K562 (cell line): ENCODE results near the gene EMD. TPM values are rescaled to one million over a fixed set of nuclear protein-coding genes. Genes with fewer than 3 reads are reported as not detected.

Experiments used
- CBFA2T3 ChIP-seq: fragments of 450-650 bp; IDR thresholded peaks from 2 replicates; pipeline ENCODE4 v1.6.1; 2017
- GABPB2 ChIP-seq: fragments of 250-450 bp; sonication (Bioruptor Pico); conservative IDR thresholded peaks from 2 replicates; pipeline ENCODE4 v1.5.1; 2021; ENCODE audit warnings: mild to moderate bottlenecking
- KLF10 ChIP-seq: fragments of 250-450 bp; sonication (Bioruptor Pico); IDR thresholded peaks from 2 replicates; pipeline ENCODE4 v1.6.1; 2021; ENCODE audit warnings: matching md5 sums
- MEF2A ChIP-seq: IDR thresholded peaks from 2 replicates; pipeline ENCODE4 v1.6.1; 2011; ENCODE audit warnings: low read depth, mild to moderate bottlenecking, low read length, moderate library complexity; ENCODE audit not compliant: control insufficient read depth
- PTRF ChIP-seq: fragments of 450-650 bp; IDR thresholded peaks from 2 replicates; pipeline ENCODE4 v1.6.1; 2016; ENCODE audit warnings: mild to moderate bottlenecking, missing genetic modification characterization, missing compliant biosample characterization
- RBM22 ChIP-seq: fragments of 200-400 bp; formaldehyde crosslinking; IDR thresholded peaks from 2 replicates; pipeline ENCODE4 v1.6.1; 2018; ENCODE audit warnings: low read length, low read depth; ENCODE audit not compliant: poor library complexity, severe bottlenecking
- RHOXF2B ChIP-seq: fragments of 250-450 bp; sonication (Bioruptor Pico); conservative IDR thresholded peaks from 2 replicates; pipeline ENCODE4 v1.5.1; 2021
- SIRT6 ChIP-seq: IDR thresholded peaks from one replicate; pipeline ENCODE4 v1.6.1; 2012; ENCODE audit warnings: low read depth, mild to moderate bottlenecking, control low read depth, inconsistent platforms, low read length, moderate library complexity
- SMC3 ChIP-seq: conservative IDR thresholded peaks from 2 replicates; pipeline ENCODE4 v1.6.1; 2011; ENCODE audit warnings: low read depth, low read length, improper control_type of control experiment; ENCODE audit not compliant: insufficient read depth
- TRIM24 ChIP-seq, 2 experiments: fragments of 450-650 bp; IDR thresholded peaks; 2 replicates each; pipeline ENCODE4 v1.6.1; 2016
- ZBED1 ChIP-seq: IDR thresholded peaks from 2 replicates; pipeline ENCODE4 v1.6.1; 2014
- ZNF41 ChIP-seq: fragments of 250-450 bp; sonication (Bioruptor Pico); conservative IDR thresholded peaks from 2 replicates; pipeline ENCODE4 v1.4.0; 2020; ENCODE audit warnings: mild to moderate bottlenecking
- ZNF583 ChIP-seq: fragments of 250-450 bp; sonication (Bioruptor Pico); IDR thresholded peaks from 2 replicates; pipeline ENCODE4 v1.4.0; 2020
- ZNF695 ChIP-seq: fragments of 450-650 bp; formaldehyde crosslinking; IDR thresholded peaks from 2 replicates; pipeline ENCODE4 v1.4.0; 2020; ENCODE audit warnings: mild to moderate bottlenecking, moderate library complexity
- polyA plus RNA-seq, 8 experiments: library from polyadenylated mRNA; depleted of rRNA in 4 of 8; stranded (reverse) in 5 of 8; unstranded in 3 of 8; fragments of >200 nt; fragmentation: Nextera tagmentation in 2 of 8; fragmentation: Illumina TruSeq in 1 of 8; extraction: Ambion mirVana in 2 of 8; extraction: Trizol in 1 of 8; gene quantifications; 2 replicates each; pipeline versions ENCODE4 v1.2.1 to v1.2.3, GENCODE V29; 2011 to 2014; ENCODE audit warnings: inconsistent platforms in 1 of 8, missing spikeins in 1 of 8
- total RNA-seq, 7 experiments: library from RNA; depleted of rRNA in 6 of 7; stranded (reverse); fragments of >200 nt in 6 of 7; fragmentation: Illumina TruSeq in 2 of 7; extraction: Trizol in 2 of 7; gene quantifications; 2 replicates each; pipeline versions ENCODE4 v1.2.1 to v1.2.3, GENCODE V29; 2011 to 2021; ENCODE audit warnings: low replicate concordance in 1 of 7
- TF ChIP-seq, protein P1 (sequence below): sonication (generic); formaldehyde crosslinking; IDR thresholded peaks from 2 replicates; pipeline ENCODE4 v1.8.0; 2022; ENCODE audit warnings: mild to moderate bottlenecking, missing genetic modification reagents
- TF ChIP-seq, protein P2 (sequence below), 2 experiments: IDR thresholded peaks in 1 of 2; conservative IDR thresholded peaks in 1 of 2; 2 replicates each; pipeline ENCODE4 v1.6.1; 2016; ENCODE audit warnings: low read depth in 2 of 2, mild to moderate bottlenecking in 1 of 2, missing compliant biosample characterization in 1 of 2, missing genetic modification characterization in 1 of 2, moderate library complexity in 1 of 2
- TF ChIP-seq, protein P3 (sequence below): fragments of 250-450 bp; sonication (Bioruptor Pico); IDR thresholded peaks from 2 replicates; pipeline ENCODE4 v1.5.0; 2021
- TF ChIP-seq, protein P4 (sequence below): fragments of 450-650 bp; IDR thresholded peaks from 2 replicates; pipeline ENCODE4 v1.6.1; 2016; ENCODE audit warnings: antibody characterized with exemption
- TF ChIP-seq, protein P5 (sequence below), 2 experiments: IDR thresholded peaks; 2 replicates each; pipeline ENCODE4 v1.6.1; 2011; ENCODE audit warnings: borderline replicate concordance in 1 of 2, control low read depth in 1 of 2, low read depth in 1 of 2, low read length in 1 of 2, mild to moderate bottlenecking in 1 of 2, mixed read lengths in 1 of 2, moderate library complexity in 1 of 2; ENCODE audit not compliant: insufficient read depth in 1 of 2, insufficient read length in 1 of 2, poor library complexity in 1 of 2, severe bottlenecking in 1 of 2; ENCODE audit errors: extremely low read depth in 1 of 2
- TF ChIP-seq, protein P6 (sequence below): sonication (generic); formaldehyde crosslinking; IDR thresholded peaks from 2 replicates; pipeline ENCODE4 v1.8.0; 2022; ENCODE audit warnings: mild to moderate bottlenecking, missing genetic modification reagents

Gene EMD
- total and polyA plus RNA-seq, 9 of the 15 experiments (the other 6 are each of a cell fraction or from before 2014, with no cell fraction given) = 2.3 to 206 (median 61.9) TPM

DNA sequence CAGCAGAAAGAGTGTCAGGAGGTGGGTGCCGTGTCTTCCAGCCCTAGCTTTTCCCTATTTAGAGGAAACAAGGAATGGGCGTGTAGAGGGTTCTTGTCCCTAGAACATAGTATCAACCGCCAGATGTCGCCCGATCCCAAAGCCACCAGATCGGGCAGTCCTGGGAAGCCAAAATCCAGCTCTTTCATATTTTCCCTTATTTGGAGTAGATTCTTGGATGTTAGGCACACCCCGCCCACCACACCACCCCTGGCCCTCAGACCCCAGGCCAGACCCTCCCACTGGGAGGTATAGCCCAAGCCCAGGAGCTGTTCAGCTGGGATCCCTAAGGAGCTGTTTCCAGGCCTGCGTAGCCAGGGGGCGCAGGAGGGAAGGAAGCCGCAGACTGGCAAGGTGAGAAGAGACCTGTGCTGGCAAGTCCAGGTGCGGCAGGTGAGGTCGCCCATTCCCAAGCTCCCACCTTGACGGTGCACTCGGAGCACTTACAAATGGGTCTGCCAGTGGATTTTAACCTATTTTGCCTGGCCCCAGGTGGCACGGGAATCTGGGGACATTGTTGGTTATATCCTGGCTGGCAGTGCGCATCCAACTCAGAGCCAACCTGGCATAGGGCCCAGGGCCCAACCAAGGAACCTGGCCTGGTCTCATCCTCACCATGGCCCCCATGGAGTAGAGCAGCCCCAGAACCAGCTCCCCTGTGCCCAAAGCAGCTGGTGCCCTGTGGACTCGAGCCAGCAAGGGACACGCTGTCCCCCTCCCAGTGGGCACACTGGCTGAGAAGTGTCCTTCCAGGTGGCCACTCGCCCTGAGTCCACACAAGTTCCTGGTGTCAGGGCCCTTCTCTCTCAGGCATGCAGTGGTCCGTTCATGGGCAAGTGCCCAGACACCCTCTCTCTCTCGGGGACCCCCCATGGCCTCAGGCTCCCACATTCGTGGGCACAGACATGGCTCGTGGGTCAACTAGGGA, 5.5 kb upstream of the EMD start (continued):
- TF ChIP-seq MEF2A = no peak
- TF ChIP-seq, protein P1, sequence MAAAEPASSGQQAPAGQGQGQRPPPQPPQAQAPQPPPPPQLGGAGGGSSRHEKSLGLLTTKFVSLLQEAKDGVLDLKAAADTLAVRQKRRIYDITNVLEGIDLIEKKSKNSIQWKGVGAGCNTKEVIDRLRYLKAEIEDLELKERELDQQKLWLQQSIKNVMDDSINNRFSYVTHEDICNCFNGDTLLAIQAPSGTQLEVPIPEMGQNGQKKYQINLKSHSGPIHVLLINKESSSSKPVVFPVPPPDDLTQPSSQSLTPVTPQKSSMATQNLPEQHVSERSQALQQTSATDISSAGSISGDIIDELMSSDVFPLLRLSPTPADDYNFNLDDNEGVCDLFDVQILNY (CRISPR knock-in tag) = no peak
- TF ChIP-seq, protein P2, sequence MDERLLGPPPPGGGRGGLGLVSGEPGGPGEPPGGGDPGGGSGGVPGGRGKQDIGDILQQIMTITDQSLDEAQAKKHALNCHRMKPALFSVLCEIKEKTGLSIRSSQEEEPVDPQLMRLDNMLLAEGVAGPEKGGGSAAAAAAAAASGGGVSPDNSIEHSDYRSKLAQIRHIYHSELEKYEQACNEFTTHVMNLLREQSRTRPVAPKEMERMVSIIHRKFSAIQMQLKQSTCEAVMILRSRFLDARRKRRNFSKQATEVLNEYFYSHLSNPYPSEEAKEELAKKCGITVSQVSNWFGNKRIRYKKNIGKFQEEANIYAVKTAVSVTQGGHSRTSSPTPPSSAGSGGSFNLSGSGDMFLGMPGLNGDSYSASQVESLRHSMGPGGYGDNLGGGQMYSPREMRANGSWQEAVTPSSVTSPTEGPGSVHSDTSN (CRISPR knock-in tag; IDR thresholded peaks at IDR 0.05; ENCODE audit: low read depth) = no peak
- TF ChIP-seq, protein P2 (tag; conservative IDR thresholded peaks at IDR 0.05; ENCODE audit: low read depth) = no peak
- TF ChIP-seq, protein P3, sequence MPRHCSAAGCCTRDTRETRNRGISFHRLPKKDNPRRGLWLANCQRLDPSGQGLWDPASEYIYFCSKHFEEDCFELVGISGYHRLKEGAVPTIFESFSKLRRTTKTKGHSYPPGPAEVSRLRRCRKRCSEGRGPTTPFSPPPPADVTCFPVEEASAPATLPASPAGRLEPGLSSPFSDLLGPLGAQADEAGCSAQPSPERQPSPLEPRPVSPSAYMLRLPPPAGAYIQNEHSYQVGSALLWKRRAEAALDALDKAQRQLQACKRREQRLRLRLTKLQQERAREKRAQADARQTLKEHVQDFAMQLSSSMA (CRISPR knock-in tag) = no peak
- TF ChIP-seq ZBED1 = no peak
- no peak for TF ChIP-seq ZNF695
- no peak for TF ChIP-seq RBM22
- no peak for TF ChIP-seq PTRF
- TF ChIP-seq, protein P4, sequence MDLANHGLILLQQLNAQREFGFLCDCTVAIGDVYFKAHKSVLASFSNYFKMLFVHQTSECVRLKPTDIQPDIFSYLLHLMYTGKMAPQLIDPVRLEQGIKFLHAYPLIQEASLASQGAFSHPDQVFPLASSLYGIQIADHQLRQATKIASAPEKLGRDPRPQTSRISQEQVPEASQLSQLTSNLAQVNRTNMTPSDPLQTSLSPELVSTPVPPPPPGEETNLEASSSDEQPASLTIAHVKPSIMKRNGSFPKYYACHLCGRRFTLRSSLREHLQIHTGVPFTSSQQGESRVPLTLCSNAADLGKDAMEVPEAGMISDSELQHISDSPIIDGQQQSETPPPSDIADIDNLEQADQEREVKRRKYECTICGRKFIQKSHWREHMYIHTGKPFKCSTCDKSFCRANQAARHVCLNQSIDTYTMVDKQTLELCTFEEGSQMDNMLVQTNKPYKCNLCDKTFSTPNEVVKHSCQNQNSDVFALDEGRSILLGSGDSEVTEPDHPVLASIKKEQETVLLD = no peak
- TF ChIP-seq KLF10 (CRISPR knock-in tag) = no peak
- no peak for TF ChIP-seq CBFA2T3
- TF ChIP-seq, protein P5, sequence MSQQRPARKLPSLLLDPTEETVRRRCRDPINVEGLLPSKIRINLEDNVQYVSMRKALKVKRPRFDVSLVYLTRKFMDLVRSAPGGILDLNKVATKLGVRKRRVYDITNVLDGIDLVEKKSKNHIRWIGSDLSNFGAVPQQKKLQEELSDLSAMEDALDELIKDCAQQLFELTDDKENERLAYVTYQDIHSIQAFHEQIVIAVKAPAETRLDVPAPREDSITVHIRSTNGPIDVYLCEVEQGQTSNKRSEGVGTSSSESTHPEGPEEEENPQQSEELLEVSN (IDR thresholded peaks at IDR 0.05; ENCODE audit: borderline replicate concordance in 1 of 2, extremely low read depth in 1 of 2, insufficient read depth in 1 of 2, insufficient read length in 1 of 2, low read depth in 1 of 2, low read length in 1 of 2, poor library complexity in 1 of 2, severe bottlenecking in 1 of 2) = no peak
- TF ChIP-seq RHOXF2B (CRISPR knock-in tag) = no peak
- TF ChIP-seq, protein P6, sequence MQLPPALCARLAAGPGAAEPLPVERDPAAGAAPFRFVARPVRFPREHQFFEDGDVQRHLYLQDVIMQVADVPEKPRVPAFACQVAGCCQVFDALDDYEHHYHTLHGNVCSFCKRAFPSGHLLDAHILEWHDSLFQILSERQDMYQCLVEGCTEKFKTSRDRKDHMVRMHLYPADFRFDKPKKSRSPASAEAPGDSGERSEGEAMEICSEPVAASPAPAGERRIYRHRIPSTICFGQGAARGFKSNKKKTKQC = no peak
- no peak for TF ChIP-seq GABPB2 (CRISPR knock-in tag)
- peak; percentile 38; the same call in 1 of the 2 replicates for TF ChIP-seq SMC3
- no peak for TF ChIP-seq ZNF583 (CRISPR knock-in tag)
- no peak for TF ChIP-seq ZNF41 (CRISPR knock-in tag)
- no peak for TF ChIP-seq TRIM24 (IDR thresholded peaks at IDR 0.05)
- no peak for TF ChIP-seq SIRT6
